ENCODE data around the gene CCDC13. TPM values are rescaled to one million over a fixed set of nuclear protein-coding genes. Genes with fewer than 3 reads are reported as not detected.

Gene CCDC13
- polyA plus RNA-seq, 2 of the 4 experiments (the other 2 are of a cell fraction): 0.41 to 0.47 TPM

- CTCF ChIA-PET: interaction anchor here (0.8 to 2.9 kb wide), 2 partner anchors 21 to 61 kb away, joined by 4 to 25 read pairs; no protein-coding TSS in a partner anchor
- FAIRE-seq: no peak
- no peak for DNase-seq (ENCODE audit: low read depth in 1 of 2, low spot score in 1 of 2)
- Histone ChIP-seq H3K4me2 (no peak overlapping the region), H3K9me3 (no peaks in the 10 kb centered on the region), H3K4me1 (no peaks in the 10 kb centered on the region), H3K4me3 (no peak overlapping the region), H3K27ac (no peak overlapping the region)
- POLR2A ChIA-PET: no interaction called here
- no peak for TF ChIP-seq ZC3H11A (IDR thresholded peaks at IDR 0.05)
- TF ChIP-seq REST (IDR thresholded peaks at IDR 0.05): no peak
- TF ChIP-seq JUN (IDR thresholded peaks at IDR 0.05): no peak
- TF ChIP-seq RAD21 (conservative IDR thresholded peaks at IDR 0.05 in 1 of 2, IDR thresholded peaks at IDR 0.05 in 1 of 2): no peak
- TF ChIP-seq TFCP2L1 (CRISPR knock-in tag; IDR thresholded peaks at IDR 0.05): no peak
- no peak for TF ChIP-seq HEYL (CRISPR knock-in tag; IDR thresholded peaks at IDR 0.05)
- no peak for TF ChIP-seq HOXB13 (CRISPR knock-in tag; IDR thresholded peaks at IDR 0.05; ENCODE audit: low read depth)
- no peak for TF ChIP-seq RCOR1 (IDR thresholded peaks at IDR 0.05; ENCODE audit: low read depth, low read length)
- TF ChIP-seq HOXB5 (CRISPR knock-in tag; IDR thresholded peaks at IDR 0.05): no peak
- no peak for TF ChIP-seq BHLHE40 (IDR thresholded peaks at IDR 0.05; ENCODE audit: low read depth, low read length)
- TF ChIP-seq E2F6 (IDR thresholded peaks at IDR 0.05; ENCODE audit: borderline replicate concordance, low read depth): no peak
- TF ChIP-seq ESRRA (IDR thresholded peaks at IDR 0.05; ENCODE audit: borderline replicate concordance, low read length): no peak
- no peak for TF ChIP-seq FOSB (CRISPR knock-in tag; IDR thresholded peaks at IDR 0.05)
- TF ChIP-seq MAZ (IDR thresholded peaks at IDR 0.05; ENCODE audit: borderline replicate concordance, low read depth, low read length): no peak
- WGBS (ENCODE audit: missing lambda C conversion rate): 92% methylated on average over 2 of the region's 2 CpGs
- no peak for ATAC-seq
Measured at GRCh38 chr3:42778644-42779043, 5.6 kb upstream of the CCDC13 start.

- DNase-seq (ENCODE audit: low read depth in 1 of 2, low spot score in 1 of 2) (no peak), FAIRE-seq (no peak), ATAC-seq (peak in 1 of 2 experiments; percentile 39; a peak in 2 of 6 replicates)
- Histone ChIP-seq H3K4me3 (peak overlapping the region; percentile 29), H3K4me1 (no peaks in the 10 kb centered on the region), H3K9me3 (no peaks in the 10 kb centered on the region), H3K4me2 (peak overlapping the region; percentile 36), H3K27ac (no peak overlapping the region)
- TF ChIP-seq MYC (IDR thresholded peaks at IDR 0.05; ENCODE audit: borderline replicate concordance, low read length) (no peak), EHF (CRISPR knock-in tag; IDR thresholded peaks at IDR 0.05) (no peak), BHLHE40 (IDR thresholded peaks at IDR 0.05; ENCODE audit: low read depth, low read length) (no peak), NR3C1 (IDR thresholded peaks at IDR 0.05) (no peak), SMC3 (IDR thresholded peaks at IDR 0.05) (no peak), CEBPB (IDR thresholded peaks at IDR 0.05) (no peak), GATA3 (IDR thresholded peaks at IDR 0.05; ENCODE audit: borderline replicate concordance) (no peak), FOSB (CRISPR knock-in tag; IDR thresholded peaks at IDR 0.05) (no peak)
- CTCF ChIA-PET: no interaction called here
- POLR2A ChIA-PET: no interaction called here
- 42% methylated on average over 6 of the region's 6 CpGs for WGBS (ENCODE audit: missing lambda C conversion rate)
Measured at GRCh38 chr3:42773409-42773751, 327 bp upstream of the CCDC13 start.

- ChIA-PET CTCF (interaction anchor here (0.7 kb wide), 1 partner anchor 9 kb away, joined by 3 read pairs; no protein-coding TSS in a partner anchor), POLR2A (no interaction called here)
- Histone ChIP-seq H3K4me1 (no peaks in the 10 kb centered on the region), H3K9me3 (no peaks in the 10 kb centered on the region), H3K27ac (no peak overlapping the region), H3K4me3 (no peak overlapping the region), H3K4me2 (no peak overlapping the region)
- no peak for DNase-seq (ENCODE audit: low read depth in 1 of 2, low spot score in 1 of 2)
- TF ChIP-seq USF2 (IDR thresholded peaks at IDR 0.05) (no peak), JUN (IDR thresholded peaks at IDR 0.05) (no peak), HOXA7 (CRISPR knock-in tag; IDR thresholded peaks at IDR 0.05) (no peak), RARB (CRISPR knock-in tag; IDR thresholded peaks at IDR 0.05) (no peak), NR3C1 (IDR thresholded peaks at IDR 0.05) (no peak), CHD4 (IDR thresholded peaks at IDR 0.05; ENCODE audit: borderline replicate concordance) (no peak), CBX8 (IDR thresholded peaks at IDR 0.05) (no peak), ESRRA (IDR thresholded peaks at IDR 0.05; ENCODE audit: borderline replicate concordance, low read length) (no peak), BHLHE40 (IDR thresholded peaks at IDR 0.05; ENCODE audit: low read depth, low read length) (no peak)
- FAIRE-seq: no peak
- 29% methylated on average over 1 of the region's 1 CpG for WGBS (ENCODE audit: missing lambda C conversion rate)
- no peak for ATAC-seq
Measured at GRCh38 chr3:42771271-42771670, 1.8 kb downstream of the CCDC13 start.

Measured in A549 (cell line).